OCI-LY7 (cell line): ENCODE results near the gene TMEM247. TPM values are rescaled to one million over a fixed set of nuclear protein-coding genes. Genes with fewer than 3 reads are reported as not detected.

Experiments used
- BruUV-seq: library from RNA; stranded (reverse); fragments of 400-500 nt; replicated peaks from 2 replicates; lab custom pipeline; 2021; lab: Mats Ljungman, UMichigan
- CTCF ChIA-PET: fragments of 300-600 bp; sonication (Branson Sonifier 250); formaldehyde crosslinking; loops from one replicate; lab custom pipeline; 2022; ENCODE audit warnings: antibody characterized with exemption; ENCODE audit not compliant: unreplicated experiment; lab: Charles Lee
- POLR2A ChIA-PET: fragments of 300-600 bp; sonication (Branson Sonifier 250); formaldehyde crosslinking; loops from one replicate; lab custom pipeline; 2022; ENCODE audit warnings: antibody characterized with exemption; lab: Charles Lee
- DNase-seq: peaks from one replicate; pipeline ENCODE4 v3.0.0-alpha.2; 2015; ENCODE audit warnings: low spot score
- H2AFZ ChIP-seq: fragments of 200-600 bp; sonication (generic), shearing (Covaris generic); 2 replicates; pipeline ENCODE4 v1.6.1; 2014; ENCODE audit warnings: mild to moderate bottlenecking, antibody characterized with exemption, low read length, moderate library complexity
- H3K27ac ChIP-seq: fragments of 200-600 bp; sonication (generic); 2 replicates; pipeline ENCODE4 v1.5.1; 2014; ENCODE audit warnings: mixed run types, low read depth, mild to moderate bottlenecking, moderate library complexity, low read length, inconsistent platforms; ENCODE audit not compliant: poor library complexity, severe bottlenecking
- H3K36me3 ChIP-seq: fragments of 200-600 bp; sonication (generic); 2 replicates; pipeline ENCODE4 v1.6.1; 2014; ENCODE audit warnings: mild to moderate bottlenecking, antibody characterized with exemption, low read length, moderate library complexity, mixed read lengths; ENCODE audit not compliant: insufficient read depth
- H3K4me1 ChIP-seq: fragments of 200-600 bp; sonication (generic); 2 replicates; pipeline ENCODE4 v1.5.1; 2014; ENCODE audit warnings: mild to moderate bottlenecking, low read length; ENCODE audit not compliant: insufficient read depth, poor library complexity, severe bottlenecking
- H3K4me2 ChIP-seq: fragments of 200-600 bp; sonication (generic); 2 replicates; pipeline ENCODE4 v1.6.1; 2014; ENCODE audit warnings: mild to moderate bottlenecking, low read length
- H3K4me3 ChIP-seq: fragments of 200-600 bp; sonication (generic); 2 replicates; pipeline ENCODE4 v1.5.1; 2014; ENCODE audit warnings: mild to moderate bottlenecking, low read depth, low read length; ENCODE audit not compliant: poor library complexity, severe bottlenecking
- H3K79me2 ChIP-seq: fragments of 200-600 bp; sonication (generic); 2 replicates; pipeline ENCODE4 v1.6.1; 2016; ENCODE audit warnings: low read depth, mild to moderate bottlenecking, low read length, moderate library complexity, mixed read lengths; ENCODE audit not compliant: insufficient read depth
- H3K9me2 ChIP-seq: fragments of 200-600 bp; sonication (generic); 2 replicates; pipeline ENCODE4 v1.6.1; 2016; ENCODE audit warnings: mild to moderate bottlenecking, low read length, mixed read lengths; ENCODE audit not compliant: insufficient read depth
- H3K9me3 ChIP-seq: fragments of 200-600 bp; sonication (generic); 2 replicates; pipeline ENCODE4 v1.6.1; 2014; ENCODE audit warnings: mild to moderate bottlenecking, mixed run types, low read length, mixed read lengths
- H4K20me1 ChIP-seq: fragments of 200-600 bp; sonication (generic); 2 replicates; pipeline ENCODE4 v1.6.1; 2014; ENCODE audit warnings: mild to moderate bottlenecking, antibody characterized with exemption, low read length, moderate library complexity, mixed read lengths; ENCODE audit not compliant: insufficient read depth
- CTCF ChIP-seq: fragments of 200-600 bp; sonication (generic); conservative IDR thresholded peaks from 2 replicates; pipeline ENCODE4 v1.5.1; 2014; ENCODE audit warnings: mild to moderate bottlenecking, antibody characterized with exemption, low read length, moderate library complexity, mixed read lengths
- EZH2phosphoT487 ChIP-seq: fragments of 200-600 bp; sonication (generic); IDR thresholded peaks from 2 replicates; pipeline ENCODE4 v1.6.1; 2018; ENCODE audit warnings: low read depth, borderline replicate concordance, mild to moderate bottlenecking, mixed run types, antibody characterized with exemption, low read length, moderate library complexity, mixed read lengths
- intact Hi-C: fragments of 100-400 bp; cut with micrococcal nuclease; formaldehyde crosslinking; loops from one replicate; pipeline ENCODE4 v1.10.0; 2022; ENCODE audit not compliant: unreplicated experiment
- total RNA-seq, 2 experiments: library from RNA; depleted of rRNA in 1 of 2; stranded (reverse); fragments of >200 nt in 1 of 2; shearing (Covaris generic) in 1 of 2; gene quantifications; 2 replicates each; pipeline ENCODE4 v1.2.3, GENCODE V29; 2014 to 2022

Gene TMEM247
- total RNA-seq, 2 experiments from 2014 or later, result not detected

GRCh38 chr2:46458763-46459500, 20.4 kb upstream of the TMEM247 start:
- H3K9me3 ChIP-seq, result no peaks in the 10 kb centered on the region
- no TSS peak for BruUV-seq
- no peaks in the 10 kb centered on the region for H3K79me2 ChIP-seq
- TF ChIP-seq CTCF (no peak), EZH2phosphoT487 (no peak)
- no peak overlapping the region for H2AFZ ChIP-seq
- POLR2A ChIA-PET, result no interaction called here
- no peaks in the 10 kb centered on the region for H3K9me2 ChIP-seq
- no peak overlapping the region for H3K4me2 ChIP-seq
- no peak overlapping the region for H3K4me3 ChIP-seq
- intact Hi-C loops, result no loop called here
- CTCF ChIA-PET, result no interaction called here
- no peak for DNase-seq
- no peaks in the 10 kb centered on the region for H4K20me1 ChIP-seq
- H3K4me1 ChIP-seq, result peaks cover 16% of the 10 kb centered on the region
- no peaks in the 10 kb centered on the region for H3K36me3 ChIP-seq
- no peak overlapping the region for H3K27ac ChIP-seq

GRCh38 chr2:46459694-46460093, 19.7 kb upstream of the TMEM247 start:
- Histone ChIP-seq H3K4me2 (no peak overlapping the region), H3K79me2 (no peaks in the 10 kb centered on the region), H3K36me3 (no peaks in the 10 kb centered on the region), H3K9me3 (no peaks in the 10 kb centered on the region), H3K27ac (no peak overlapping the region), H2AFZ (no peak overlapping the region), H3K4me1 (peaks cover 20% of the 10 kb centered on the region), H3K4me3 (no peak overlapping the region), H4K20me1 (no peaks in the 10 kb centered on the region), H3K9me2 (no peaks in the 10 kb centered on the region)
- ChIA-PET POLR2A (interaction anchor here (0.5 kb wide), 1 partner anchor 165 kb away, joined by 6 read pairs; no protein-coding TSS in a partner anchor), CTCF (no interaction called here)
- TF ChIP-seq EZH2phosphoT487, result no peak
- TF ChIP-seq CTCF, result no peak
- intact Hi-C loops, result no loop called here
- DNase-seq, result no peak
- no TSS peak for BruUV-seq
